Endometrial microvascular endothelial cells (primary cell): ENCODE data around the gene OR2AP1. TPM values are rescaled to one million over a fixed set of nuclear protein-coding genes. Genes with fewer than 3 reads are reported as not detected.
"Not testable (repeated sequence)": the region's sequence is repeated elsewhere in the genome, so short reads cannot be mapped to it uniquely, and the experiment has no call there.

ENCODE experiments used
- in situ Hi-C: cut with HindIII; loops from 2 replicates; pipeline ENCODE4 v1.10.0; 2017; ENCODE audit warnings: low sequenced_read_pairs, low pct_unique_long_range_greater_than_20kb; ENCODE audit errors: inconsistent ontology term
- total RNA-seq: library from RNA; depleted of rRNA; stranded (reverse); fragments of >200 nt; gene quantifications from one replicate; pipeline ENCODE4 v1.2.3, GENCODE V29; 2015; ENCODE audit errors: inconsistent ontology term

The OR2AP1 gene
- total RNA-seq = not detected

GRCh38 chr12:55572168-55572567, at the start of gene OR2AP1:
Gene OR2AP1, plus strand, starts transcription at chr12:55572468. Its CDS starts 1,947 bp downstream, at chr12:55574415.
- in situ Hi-C loops = no loop called here

- in situ Hi-C loops = not testable (repeated sequence)
Observed at GRCh38 chr12:55548235-55548634, 24.0 kb upstream of the OR2AP1 start.

DNA sequence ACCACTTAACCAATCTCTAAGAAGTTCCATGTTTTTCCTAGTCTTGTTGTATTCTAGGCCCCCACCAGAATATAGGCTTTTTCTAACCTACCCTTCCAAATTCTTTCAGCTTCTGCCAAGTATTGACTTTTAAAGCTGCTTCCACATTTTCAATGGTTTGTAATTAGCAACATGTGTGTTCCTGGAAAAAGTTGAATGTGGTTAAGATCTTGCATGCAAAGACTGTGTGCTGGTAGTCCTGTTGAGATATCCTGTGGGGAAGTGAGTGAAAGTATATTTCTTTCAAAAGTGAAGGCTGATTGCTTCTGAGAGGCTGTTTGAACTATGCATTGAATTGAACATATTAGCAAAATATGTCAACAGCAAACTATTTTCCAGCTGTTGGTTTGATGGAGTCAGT, 23.5 kb upstream of the OR2AP1 start:
- in situ Hi-C loops = no loop called here

- in situ Hi-C loops = no loop called here
Observed at GRCh38 chr12:55549302-55549701, 23.0 kb upstream of the OR2AP1 start, which contains the start of gene OR6C4. Gene OR6C4, plus strand, starts transcription at chr12:55549602. Its CDS starts 1,625 bp downstream, at chr12:55551227.

DNA sequence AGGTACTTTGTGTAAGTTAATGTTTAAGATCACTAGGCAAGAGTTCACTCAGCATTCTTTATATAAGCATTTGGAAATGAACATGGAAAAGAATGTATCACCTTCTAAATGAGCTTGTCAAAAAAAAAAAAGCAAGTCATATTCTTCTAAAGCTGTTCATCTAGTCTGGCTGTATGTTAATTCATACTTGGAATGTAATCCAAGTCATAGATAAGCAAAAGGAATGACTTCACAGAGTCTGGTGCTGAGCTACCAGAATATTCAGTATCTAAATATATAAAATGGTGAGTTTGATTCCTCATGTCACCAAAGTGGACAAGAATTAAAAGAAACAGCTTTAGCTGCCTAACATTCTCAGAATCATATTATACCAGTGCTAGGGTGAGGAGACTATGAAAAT, 18.0 kb upstream of the OR2AP1 start:
- in situ Hi-C loops = no loop called here

GRCh38 chr12:55570060-55570459, 2.2 kb upstream of the OR2AP1 start:
- in situ Hi-C loops = not testable (repeated sequence)

DNA sequence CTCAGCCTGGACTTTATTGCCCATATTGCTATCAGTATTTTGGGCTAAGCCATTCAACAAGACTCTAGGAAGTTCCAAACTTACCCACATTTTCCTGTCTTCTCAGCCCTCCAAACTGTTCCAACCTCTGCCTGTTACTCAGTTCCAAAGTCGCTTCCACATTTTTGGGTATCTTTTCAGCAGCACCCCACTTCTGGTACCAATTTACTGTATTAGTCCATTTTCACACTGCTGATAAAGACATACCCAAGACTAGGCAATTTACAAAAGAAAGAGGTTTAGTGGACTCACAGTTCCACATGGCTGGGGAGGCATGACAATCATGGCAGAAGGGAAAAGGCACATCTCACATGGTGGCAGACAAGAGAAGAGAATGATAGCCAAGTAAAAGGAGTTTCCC, 1.6 kb upstream of the OR2AP1 start:
- in situ Hi-C loops = not testable (repeated sequence)

GRCh38 chr12:55582066-55582465, 9.8 kb downstream of the OR2AP1 start:
- in situ Hi-C loops = no loop called here

DNA sequence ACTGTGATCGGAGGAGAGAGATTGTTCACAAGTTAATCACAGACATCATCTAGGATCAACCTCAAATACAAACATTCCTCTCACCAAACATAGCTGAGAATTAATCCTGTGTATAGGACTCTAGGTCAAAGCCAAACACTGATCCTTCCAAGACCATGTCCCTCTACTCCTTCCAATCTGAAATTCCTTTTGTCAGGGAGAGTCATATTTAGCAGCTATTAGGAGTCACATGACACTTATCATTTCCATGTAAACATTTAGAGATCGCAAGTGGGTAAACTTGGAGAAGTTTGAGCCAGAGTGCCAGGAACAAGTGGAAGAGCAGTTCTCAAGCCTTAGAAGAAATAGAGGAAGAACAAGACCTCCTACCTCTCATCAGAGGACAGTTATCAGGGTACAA, 13.5 kb downstream of the OR2AP1 start:
- in situ Hi-C loops = no loop called here

GRCh38 chr12:55590152-55590551, 17.9 kb downstream of the OR2AP1 start:
- in situ Hi-C loops = not testable (repeated sequence)

DNA sequence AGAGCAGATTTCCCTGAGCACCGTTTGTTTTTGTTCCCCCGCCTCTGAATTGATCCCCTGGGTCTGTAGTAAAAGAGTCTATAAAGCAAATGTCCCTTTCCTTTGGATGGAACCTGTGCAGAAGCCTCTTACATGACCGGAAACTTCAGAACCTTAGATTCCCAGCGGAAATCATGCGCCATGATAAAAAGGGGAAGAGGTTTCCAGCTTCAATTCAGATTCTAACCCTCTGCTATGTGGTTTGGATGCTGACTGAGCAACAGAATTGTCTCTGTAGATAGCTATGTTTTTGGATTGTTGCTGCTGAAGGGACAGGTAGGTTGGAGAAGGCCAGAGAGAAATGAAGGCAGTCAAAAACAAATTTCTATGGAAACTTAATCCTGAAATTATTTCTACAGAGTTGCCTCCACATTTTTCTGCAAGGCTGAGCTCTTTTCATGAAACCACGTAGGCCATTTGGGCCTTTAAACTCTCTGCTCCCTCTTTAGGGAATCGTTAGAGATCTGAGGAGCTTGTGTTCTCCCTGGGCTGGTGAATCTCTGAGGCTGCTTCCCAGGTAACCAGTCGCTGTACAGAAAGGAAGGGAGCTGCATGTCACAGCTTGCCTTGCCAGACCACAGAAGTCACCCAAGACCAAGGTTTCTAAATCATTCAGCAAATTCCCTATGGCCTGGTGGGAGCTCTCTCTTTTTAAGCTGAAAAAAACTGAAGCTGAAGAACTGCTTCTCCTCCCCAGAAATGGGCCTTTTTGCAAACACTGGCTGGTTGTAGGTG, 35.7 kb downstream of the OR2AP1 start:
- in situ Hi-C loops = no loop called here

DNA sequence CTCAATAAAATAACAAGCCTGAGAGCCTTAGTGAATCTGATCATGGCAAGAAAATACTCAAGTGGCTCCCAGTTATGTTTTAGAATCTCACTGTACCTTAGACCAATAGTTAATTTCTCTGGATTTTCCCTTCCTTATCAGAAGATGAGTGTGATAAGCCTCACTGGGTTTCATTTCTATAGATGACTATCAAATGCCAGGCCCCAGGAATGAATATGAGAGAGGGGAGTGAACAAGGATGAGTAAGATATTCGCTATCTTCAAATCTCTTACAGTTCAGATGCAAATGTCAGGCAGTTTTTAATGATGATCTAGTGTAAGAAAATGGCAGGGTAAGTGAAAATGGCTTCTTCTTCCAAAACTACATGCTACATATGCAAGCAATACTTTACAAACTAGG, 38.3 kb downstream of the OR2AP1 start:
- in situ Hi-C loops = no loop called here

- in situ Hi-C loops = no loop called here
Observed at GRCh38 chr12:55612646-55613045, 40.4 kb downstream of the OR2AP1 start.

- in situ Hi-C loops = no loop called here
Observed at GRCh38 chr12:55614764-55615163, 42.5 kb downstream of the OR2AP1 start.

GRCh38 chr12:55619354-55620138, 47.3 kb downstream of the OR2AP1 start:
- in situ Hi-C loops = no loop called here

DNA sequence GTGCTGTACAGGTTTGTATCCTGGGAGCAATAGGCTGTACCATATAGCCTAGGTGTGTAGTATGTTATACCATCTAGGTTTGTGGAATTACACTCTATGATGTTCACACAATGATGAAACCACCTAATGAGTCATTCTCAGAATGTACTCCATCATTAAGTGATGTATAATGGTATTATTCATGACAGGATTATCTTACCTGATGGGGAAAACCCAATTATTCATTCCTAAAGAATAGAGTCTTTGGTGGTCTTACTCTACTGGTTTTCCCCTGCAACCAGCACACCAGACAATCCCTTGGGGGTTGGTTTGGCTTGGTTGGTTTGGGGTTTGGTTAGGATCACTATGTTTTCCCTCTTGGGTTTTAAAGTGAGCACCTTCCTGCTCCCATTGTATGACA, 51.8 kb downstream of the OR2AP1 start:
- in situ Hi-C loops = no loop called here
